HG03196 (cell line): ENCODE results near the gene PC.
"Not testable (repeated sequence)": the region's sequence is repeated elsewhere in the genome, so short reads cannot be mapped to it uniquely, and the experiment has no call there.

Experiments used
- ATAC-seq: cut with Tn5 transposase; IDR thresholded peaks from one replicate; pipeline ENCODE4 v1.9.1; 2021; ENCODE audit not compliant: unreplicated experiment

PC gene

DNA sequence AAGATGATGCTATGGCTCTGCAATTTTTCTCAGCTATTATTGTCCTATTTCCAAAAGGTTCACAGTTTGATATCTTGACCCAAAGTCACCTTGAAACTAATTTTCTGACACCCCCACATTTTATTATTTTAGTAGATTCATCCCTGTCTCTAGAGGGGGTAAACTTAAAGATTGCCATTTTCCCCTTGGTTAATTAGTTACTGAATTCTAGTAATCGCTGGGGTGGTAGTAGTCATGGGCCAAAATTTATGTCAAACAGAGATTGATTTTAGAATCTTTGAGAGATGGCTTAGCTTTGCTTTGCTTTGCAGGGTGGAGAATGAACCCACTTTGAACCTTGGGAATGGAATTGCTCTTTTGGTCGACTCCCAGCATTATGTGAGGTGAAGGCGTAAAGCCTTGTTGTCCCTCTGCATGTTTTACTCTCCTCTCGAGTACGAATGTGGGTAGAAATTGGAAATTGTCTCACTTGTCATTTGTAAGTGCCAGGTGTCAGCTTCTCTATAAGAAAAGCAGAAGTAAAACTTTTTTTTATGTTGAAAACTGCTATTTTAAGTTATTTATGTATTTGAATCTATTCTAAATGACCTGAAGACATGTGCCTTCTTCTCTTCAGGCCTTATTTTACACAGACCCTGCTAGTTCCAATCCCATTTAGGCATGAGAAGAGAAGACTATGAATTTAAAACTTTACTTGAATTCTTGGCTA, 157.3 kb downstream of the PC start:
- ATAC-seq: peak; percentile 63

DNA sequence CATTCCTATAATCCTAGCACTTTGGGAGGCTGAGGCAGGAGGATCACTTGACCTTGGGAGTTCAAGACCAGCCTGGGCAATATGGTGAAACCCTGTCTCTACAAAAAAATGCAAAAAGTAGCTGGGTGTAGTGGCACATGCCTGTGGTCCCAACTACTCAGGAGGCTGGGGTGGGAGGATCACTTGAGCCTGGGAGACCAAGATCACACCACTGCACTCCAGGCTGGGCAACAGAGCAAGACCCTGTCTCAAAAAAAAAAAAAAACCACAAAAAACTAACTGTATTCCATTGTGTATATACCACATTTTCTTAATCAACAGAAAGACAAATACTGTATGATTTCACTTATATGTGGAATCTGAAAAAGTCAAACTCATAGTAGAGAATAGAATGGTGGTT, 158.4 kb downstream of the PC start:
- not testable (repeated sequence) for ATAC-seq
